Measurements from ENCODE around the gene CIRBP.

Gene CIRBP

GRCh38 chr19:1236576-1236975, 32.6 kb upstream of the CIRBP start:
- FAIRE-seq = no peak
- DNase-seq (ENCODE audit: insufficient read length, low spot score) = no peak
- TF ChIP-seq CTCF (IDR thresholded peaks at IDR 0.05; ENCODE audit: insufficient read depth, missing control alignments) = no peak

- no peak for TF ChIP-seq CTCF (IDR thresholded peaks at IDR 0.05; ENCODE audit: insufficient read depth, missing control alignments)
- no peak for DNase-seq (ENCODE audit: insufficient read length, low spot score)
- FAIRE-seq = no peak
Observed at GRCh38 chr19:1237027-1237659, 32.0 kb upstream of the CIRBP start.

- TF ChIP-seq CTCF (IDR thresholded peaks at IDR 0.05; ENCODE audit: insufficient read depth, missing control alignments) = no peak
- DNase-seq (ENCODE audit: insufficient read length, low spot score) (no peak), FAIRE-seq (no peak)
Observed at GRCh38 chr19:1237754-1238368, 31.3 kb upstream of the CIRBP start, which contains the start of gene CBARP. Gene CBARP, minus strand, starts transcription at chr19:1238005. Its CDS starts 1,905 bp downstream, at chr19:1236100.

GRCh38 chr19:1238369-1239303, 30.5 kb upstream of the CIRBP start:
- no peak for TF ChIP-seq CTCF (IDR thresholded peaks at IDR 0.05; ENCODE audit: insufficient read depth, missing control alignments)
- FAIRE-seq = no peak
- no peak for DNase-seq (ENCODE audit: insufficient read length, low spot score)

- no peak for TF ChIP-seq CTCF (IDR thresholded peaks at IDR 0.05; ENCODE audit: insufficient read depth, missing control alignments)
- FAIRE-seq (no peak), DNase-seq (ENCODE audit: insufficient read length, low spot score) (no peak)
Observed at GRCh38 chr19:1239420-1239795, 29.7 kb upstream of the CIRBP start.

- TF ChIP-seq CTCF (IDR thresholded peaks at IDR 0.05; ENCODE audit: insufficient read depth, missing control alignments) = peak; percentile 66
- FAIRE-seq (no peak), DNase-seq (ENCODE audit: insufficient read length, low spot score) (peak; percentile 97)
Observed at GRCh38 chr19:1239796-1240737, 29.1 kb upstream of the CIRBP start.
